ENCODE measurements around the gene TAOK1. TPM values are rescaled to one million over a fixed set of nuclear protein-coding genes. Genes with fewer than 3 reads are reported as not detected.

The TAOK1 gene
- total RNA-seq, 1 experiment from 2014 or later, result 87.1 TPM

DNA sequence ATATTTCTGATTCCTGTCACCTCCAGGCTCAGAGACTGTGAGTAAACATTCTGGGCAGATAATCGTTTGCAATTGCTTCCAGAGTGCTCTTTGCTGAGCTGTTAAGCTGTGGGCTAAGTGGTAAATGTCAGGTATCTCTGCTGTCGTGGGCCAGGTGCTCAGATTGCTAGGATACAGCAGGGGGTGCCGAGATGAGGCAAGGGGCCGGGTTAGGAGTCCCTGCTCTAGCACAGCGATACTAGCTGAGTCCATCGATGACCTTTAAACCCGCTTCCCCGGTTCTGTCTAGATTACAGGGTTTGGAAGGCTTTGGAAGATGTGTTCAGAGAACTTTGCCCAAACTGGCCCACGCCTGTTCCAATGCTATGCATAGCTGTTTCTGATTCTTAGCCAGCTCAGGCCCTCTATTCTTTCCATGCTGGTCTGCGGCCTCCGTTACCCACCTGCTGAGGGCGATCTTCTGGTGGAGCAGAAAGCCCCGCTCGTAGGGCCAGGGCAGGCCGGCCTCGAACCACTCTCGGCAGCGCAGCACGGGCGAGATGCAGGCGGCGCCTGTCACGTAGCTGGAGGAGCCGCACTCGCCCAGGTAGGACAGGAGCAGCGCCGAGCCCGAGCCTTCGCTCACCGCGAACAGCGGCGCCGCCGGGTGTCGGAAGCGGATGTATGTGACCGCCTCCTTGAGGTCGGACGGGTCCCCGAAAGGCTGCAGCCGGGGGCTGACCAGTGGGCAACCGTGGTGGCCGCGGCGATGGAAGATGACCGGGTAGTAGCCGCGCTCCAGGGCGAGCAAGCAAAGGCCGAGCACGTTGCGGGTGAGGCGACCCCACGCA, 175.7 kb downstream of the TAOK1 start (continued):
- TF ChIP-seq, protein P1, sequence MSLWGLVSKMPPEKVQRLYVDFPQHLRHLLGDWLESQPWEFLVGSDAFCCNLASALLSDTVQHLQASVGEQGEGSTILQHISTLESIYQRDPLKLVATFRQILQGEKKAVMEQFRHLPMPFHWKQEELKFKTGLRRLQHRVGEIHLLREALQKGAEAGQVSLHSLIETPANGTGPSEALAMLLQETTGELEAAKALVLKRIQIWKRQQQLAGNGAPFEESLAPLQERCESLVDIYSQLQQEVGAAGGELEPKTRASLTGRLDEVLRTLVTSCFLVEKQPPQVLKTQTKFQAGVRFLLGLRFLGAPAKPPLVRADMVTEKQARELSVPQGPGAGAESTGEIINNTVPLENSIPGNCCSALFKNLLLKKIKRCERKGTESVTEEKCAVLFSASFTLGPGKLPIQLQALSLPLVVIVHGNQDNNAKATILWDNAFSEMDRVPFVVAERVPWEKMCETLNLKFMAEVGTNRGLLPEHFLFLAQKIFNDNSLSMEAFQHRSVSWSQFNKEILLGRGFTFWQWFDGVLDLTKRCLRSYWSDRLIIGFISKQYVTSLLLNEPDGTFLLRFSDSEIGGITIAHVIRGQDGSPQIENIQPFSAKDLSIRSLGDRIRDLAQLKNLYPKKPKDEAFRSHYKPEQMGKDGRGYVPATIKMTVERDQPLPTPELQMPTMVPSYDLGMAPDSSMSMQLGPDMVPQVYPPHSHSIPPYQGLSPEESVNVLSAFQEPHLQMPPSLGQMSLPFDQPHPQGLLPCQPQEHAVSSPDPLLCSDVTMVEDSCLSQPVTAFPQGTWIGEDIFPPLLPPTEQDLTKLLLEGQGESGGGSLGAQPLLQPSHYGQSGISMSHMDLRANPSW (CRISPR knock-in tag; conservative IDR thresholded peaks at IDR 0.05; ENCODE audit: low read depth), result no peak
- TF ChIP-seq TEAD1 (CRISPR knock-in tag; IDR thresholded peaks at IDR 0.05), result no peak
- TF ChIP-seq, protein P2, sequence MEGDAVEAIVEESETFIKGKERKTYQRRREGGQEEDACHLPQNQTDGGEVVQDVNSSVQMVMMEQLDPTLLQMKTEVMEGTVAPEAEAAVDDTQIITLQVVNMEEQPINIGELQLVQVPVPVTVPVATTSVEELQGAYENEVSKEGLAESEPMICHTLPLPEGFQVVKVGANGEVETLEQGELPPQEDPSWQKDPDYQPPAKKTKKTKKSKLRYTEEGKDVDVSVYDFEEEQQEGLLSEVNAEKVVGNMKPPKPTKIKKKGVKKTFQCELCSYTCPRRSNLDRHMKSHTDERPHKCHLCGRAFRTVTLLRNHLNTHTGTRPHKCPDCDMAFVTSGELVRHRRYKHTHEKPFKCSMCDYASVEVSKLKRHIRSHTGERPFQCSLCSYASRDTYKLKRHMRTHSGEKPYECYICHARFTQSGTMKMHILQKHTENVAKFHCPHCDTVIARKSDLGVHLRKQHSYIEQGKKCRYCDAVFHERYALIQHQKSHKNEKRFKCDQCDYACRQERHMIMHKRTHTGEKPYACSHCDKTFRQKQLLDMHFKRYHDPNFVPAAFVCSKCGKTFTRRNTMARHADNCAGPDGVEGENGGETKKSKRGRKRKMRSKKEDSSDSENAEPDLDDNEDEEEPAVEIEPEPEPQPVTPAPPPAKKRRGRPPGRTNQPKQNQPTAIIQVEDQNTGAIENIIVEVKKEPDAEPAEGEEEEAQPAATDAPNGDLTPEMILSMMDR (IDR thresholded peaks at IDR 0.05), result no peak
- TF ChIP-seq, protein P3, sequence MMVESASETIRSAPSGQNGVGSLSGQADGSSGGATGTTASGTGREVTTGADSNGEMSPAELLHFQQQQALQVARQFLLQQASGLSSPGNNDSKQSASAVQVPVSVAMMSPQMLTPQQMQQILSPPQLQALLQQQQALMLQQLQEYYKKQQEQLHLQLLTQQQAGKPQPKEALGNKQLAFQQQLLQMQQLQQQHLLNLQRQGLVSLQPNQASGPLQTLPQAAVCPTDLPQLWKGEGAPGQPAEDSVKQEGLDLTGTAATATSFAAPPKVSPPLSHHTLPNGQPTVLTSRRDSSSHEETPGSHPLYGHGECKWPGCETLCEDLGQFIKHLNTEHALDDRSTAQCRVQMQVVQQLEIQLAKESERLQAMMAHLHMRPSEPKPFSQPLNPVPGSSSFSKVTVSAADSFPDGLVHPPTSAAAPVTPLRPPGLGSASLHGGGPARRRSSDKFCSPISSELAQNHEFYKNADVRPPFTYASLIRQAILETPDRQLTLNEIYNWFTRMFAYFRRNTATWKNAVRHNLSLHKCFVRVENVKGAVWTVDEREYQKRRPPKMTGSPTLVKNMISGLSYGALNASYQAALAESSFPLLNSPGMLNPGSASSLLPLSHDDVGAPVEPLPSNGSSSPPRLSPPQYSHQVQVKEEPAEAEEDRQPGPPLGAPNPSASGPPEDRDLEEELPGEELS (CRISPR knock-in tag; IDR thresholded peaks at IDR 0.05), result peak; percentile 42; the same call in 1 of the 2 replicates
- TF ChIP-seq NFYB (CRISPR knock-in tag; conservative IDR thresholded peaks at IDR 0.05; ENCODE audit: low read depth), result no peak
- no peak for TF ChIP-seq ZNF138 (CRISPR knock-in tag; conservative IDR thresholded peaks at IDR 0.05)
- no peak for TF ChIP-seq SOX15 (CRISPR knock-in tag; IDR thresholded peaks at IDR 0.05)
- TF ChIP-seq RELA (CRISPR knock-in tag; IDR thresholded peaks at IDR 0.05; ENCODE audit: borderline replicate concordance), result 0 out of 2 replicates have a peak, but pooled peaks have one; percentile 67

DNA sequence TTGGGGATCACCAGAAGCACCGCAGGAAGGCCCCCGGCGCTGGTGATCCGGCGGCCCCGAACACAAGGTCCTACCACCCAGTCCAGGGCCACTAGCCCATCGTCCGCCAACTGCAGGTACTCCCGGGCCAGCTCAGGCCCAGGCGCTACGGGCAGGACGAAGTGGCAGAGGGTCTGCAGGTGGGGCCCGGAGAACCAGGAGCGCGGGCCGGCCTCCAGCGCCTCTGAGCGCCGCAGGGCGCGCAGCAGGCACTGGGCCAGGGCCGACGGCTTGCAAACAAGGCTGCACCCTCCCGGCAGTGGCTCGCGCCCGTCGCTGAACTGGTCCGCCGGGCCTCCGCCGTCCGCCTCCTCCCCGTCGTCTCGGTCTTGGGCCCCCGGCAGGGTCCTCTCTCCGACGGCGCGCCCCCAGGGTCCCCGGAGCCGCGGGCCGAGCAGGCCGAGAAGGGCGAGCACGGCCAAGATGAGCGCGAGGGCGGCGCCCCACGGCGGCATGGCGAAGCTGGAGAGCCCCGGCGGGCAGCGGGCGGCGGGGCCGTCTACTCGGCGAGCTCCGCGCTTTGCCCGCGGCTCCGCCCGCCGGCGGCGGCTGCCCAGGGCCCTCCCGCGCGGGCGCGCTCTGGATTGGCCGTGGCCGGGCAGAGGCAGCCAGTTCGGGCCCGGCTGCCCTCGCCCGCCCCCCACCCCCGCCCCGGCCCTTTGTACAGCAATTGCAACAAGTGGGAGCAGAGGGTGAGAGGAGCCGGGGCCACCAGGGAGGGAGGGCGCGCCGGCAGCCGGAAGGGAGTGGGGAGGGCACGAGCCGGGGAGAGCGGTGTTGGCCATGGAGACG, 176.5 kb downstream of the TAOK1 start, which contains the start of gene ABHD15:
TSS of gene ABHD15 (minus strand) at position 565 of the 831 bp plus-strand sequence. CDS start at position 494, 71 bp downstream.
- 0 out of 2 replicates have a peak, but pooled peaks have one; percentile 50 for TF ChIP-seq ZNF232 (CRISPR knock-in tag; IDR thresholded peaks at IDR 0.05)
- TF ChIP-seq MYBL2 (CRISPR knock-in tag; IDR thresholded peaks at IDR 0.05), result 0 out of 2 replicates have a peak, but pooled peaks have one; percentile 9
- TF ChIP-seq ZNF317 (CRISPR knock-in tag; IDR thresholded peaks at IDR 0.05; ENCODE audit: borderline replicate concordance, low read depth), result no peak; the same call in 1 of the 2 replicates
- TF ChIP-seq TP53 (CRISPR knock-in tag; IDR thresholded peaks at IDR 0.05), result peak; percentile 44; the same call in 1 of the 2 replicates
- peak; percentile 18; the same call in 1 of the 2 replicates for TF ChIP-seq ZNF423 (CRISPR knock-in tag; IDR thresholded peaks at IDR 0.05)
- peak; percentile 19; the same call in 1 of the 2 replicates for TF ChIP-seq FOXP1 (CRISPR knock-in tag; IDR thresholded peaks at IDR 0.05; ENCODE audit: borderline replicate concordance)
- TF ChIP-seq RELA (CRISPR knock-in tag; IDR thresholded peaks at IDR 0.05; ENCODE audit: borderline replicate concordance), result 0 out of 2 replicates have a peak, but pooled peaks have one; percentile 0
- no peak for TF ChIP-seq ZNF263 (CRISPR knock-in tag; IDR thresholded peaks at IDR 0.05; ENCODE audit: low read depth)
- peak; percentile 5 for ATAC-seq
- H3K9me3 Mint-ChIP-seq, result no peaks in the 10 kb centered on the region
- no peaks in the 10 kb centered on the region for H3K36me3 Mint-ChIP-seq
- ChIA-PET CTCF (interaction anchor here (0.6 to 11.4 kb wide), 19 partner anchors 9 to 386 kb away, joined by 3 to 112 read pairs (median 5); partner anchors contain the start of genes ANKRD13B, CORO6, MYO18A and TAOK1), POLR2A (interaction anchor here (1.4 kb wide), 1 partner anchor 26 kb away, joined by 3 read pairs; the partner anchor contains the start of gene ANKRD13B)
- DNase-seq (ENCODE audit: low spot score), result peak; percentile 56
- no peak within 1 kb of the TSS for H3K27ac Mint-ChIP-seq
- H3K4me1 Mint-ChIP-seq, result peaks cover 11% of the 10 kb centered on the region
- H3K4me3 Mint-ChIP-seq, result peak within 1 kb of the TSS; percentile 91
- peaks cover 50% of the 10 kb centered on the region for H3K27me3 Mint-ChIP-seq (ENCODE audit: low read depth)
